Measurements from ENCODE around the gene SNX18.

DNA sequence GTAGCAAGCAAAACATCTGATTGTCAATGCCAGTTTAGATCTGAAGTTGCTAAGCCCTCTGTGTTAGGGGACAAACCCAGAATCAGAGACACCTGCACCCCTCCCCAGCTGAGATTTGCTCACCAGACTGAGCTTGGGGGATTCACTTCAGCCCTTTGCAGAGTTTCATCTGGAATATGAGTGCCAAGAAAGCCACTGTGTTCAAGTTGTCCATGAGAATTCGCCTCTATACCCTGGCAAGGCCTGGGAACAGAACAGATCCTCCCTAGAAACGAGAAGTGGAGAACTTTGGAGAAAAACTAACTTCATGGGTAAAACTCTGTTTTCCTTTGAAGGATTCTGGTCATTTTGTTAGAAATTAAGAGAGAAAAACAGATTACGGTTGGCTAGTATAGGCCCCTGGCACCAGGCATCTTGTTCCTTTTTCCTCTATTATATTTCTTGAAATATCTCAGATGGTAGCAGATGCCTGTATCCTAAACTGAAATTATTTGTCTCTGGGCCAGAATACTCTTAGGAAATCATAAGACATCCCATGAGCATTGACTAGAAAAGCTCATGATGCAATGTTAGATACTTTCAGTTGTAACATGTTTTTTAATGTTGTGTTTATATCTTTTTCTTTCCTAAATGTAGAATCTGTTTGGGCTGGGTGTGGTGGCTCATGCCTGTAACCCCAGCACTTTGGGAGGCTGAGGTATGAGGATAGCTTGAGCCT lies 64.4 kb downstream of the SNX18 start:
- TF ChIP-seq CTCF (conservative IDR thresholded peaks at IDR 0.05; ENCODE audit: low read depth, low read length) (no peak), RFX5 (IDR thresholded peaks at IDR 0.05; ENCODE audit: low read depth, low read length) (no peak), POLR2A (IDR thresholded peaks at IDR 0.05; ENCODE audit: low read depth, low read length) (no peak), SMC3 (IDR thresholded peaks at IDR 0.05; ENCODE audit: low read depth, low read length) (no peak), CHD1 (IDR thresholded peaks at IDR 0.05; ENCODE audit: low read depth, low read length) (no peak), RAD21 (IDR thresholded peaks at IDR 0.05; ENCODE audit: low read length) (no peak), MXI1 (IDR thresholded peaks at IDR 0.05; ENCODE audit: borderline replicate concordance, low read depth, low read length) (no peak), MAFK (IDR thresholded peaks at IDR 0.05; ENCODE audit: low read depth, low read length) (no peak), RCOR1 (IDR thresholded peaks at IDR 0.05; ENCODE audit: insufficient replicate concordance, low read length) (no peak), CEBPB (IDR thresholded peaks at IDR 0.05; ENCODE audit: low read depth, low read length) (peak; percentile 45)
- TF ChIP-seq, protein P1, sequence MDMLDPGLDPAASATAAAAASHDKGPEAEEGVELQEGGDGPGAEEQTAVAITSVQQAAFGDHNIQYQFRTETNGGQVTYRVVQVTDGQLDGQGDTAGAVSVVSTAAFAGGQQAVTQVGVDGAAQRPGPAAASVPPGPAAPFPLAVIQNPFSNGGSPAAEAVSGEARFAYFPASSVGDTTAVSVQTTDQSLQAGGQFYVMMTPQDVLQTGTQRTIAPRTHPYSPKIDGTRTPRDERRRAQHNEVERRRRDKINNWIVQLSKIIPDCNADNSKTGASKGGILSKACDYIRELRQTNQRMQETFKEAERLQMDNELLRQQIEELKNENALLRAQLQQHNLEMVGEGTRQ (IDR thresholded peaks at IDR 0.05; ENCODE audit: low read depth, low read length) = no peak
- TF ChIP-seq, protein P2, sequence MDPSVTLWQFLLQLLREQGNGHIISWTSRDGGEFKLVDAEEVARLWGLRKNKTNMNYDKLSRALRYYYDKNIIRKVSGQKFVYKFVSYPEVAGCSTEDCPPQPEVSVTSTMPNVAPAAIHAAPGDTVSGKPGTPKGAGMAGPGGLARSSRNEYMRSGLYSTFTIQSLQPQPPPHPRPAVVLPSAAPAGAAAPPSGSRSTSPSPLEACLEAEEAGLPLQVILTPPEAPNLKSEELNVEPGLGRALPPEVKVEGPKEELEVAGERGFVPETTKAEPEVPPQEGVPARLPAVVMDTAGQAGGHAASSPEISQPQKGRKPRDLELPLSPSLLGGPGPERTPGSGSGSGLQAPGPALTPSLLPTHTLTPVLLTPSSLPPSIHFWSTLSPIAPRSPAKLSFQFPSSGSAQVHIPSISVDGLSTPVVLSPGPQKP (IDR thresholded peaks at IDR 0.05; ENCODE audit: borderline replicate concordance, low read depth, low read length) = no peak
